ENCODE results near the gene PPIP5K1.

GRCh38 chr15:43515741-43516140, 74.3 kb downstream of the PPIP5K1 start:
- TF ChIP-seq CTCF (IDR thresholded peaks at IDR 0.05) (no peak), POLR2A (IDR thresholded peaks at IDR 0.05) (no peak), POLR2AphosphoS5 (IDR thresholded peaks at IDR 0.05) (no peak)

Measured in transverse colon (tissue), 4 donors.